Mammary epithelial cell (primary cell): Measurements from ENCODE around the gene NUP93.

Experiments used
- CTCF ChIP-seq, 2 donors: IDR thresholded peaks in 1 of 2; conservative IDR thresholded peaks in 1 of 2; 2 replicates each; pipeline ENCODE4 v1.5.1; 2011 to 2012; ENCODE audit warnings: inconsistent platforms in 2 of 2, low read length in 2 of 2, mild to moderate bottlenecking in 2 of 2, control low read depth in 1 of 2, low read depth in 1 of 2; ENCODE audit not compliant: insufficient read depth in 1 of 2; ENCODE audit errors: extremely low read depth in 1 of 2
- EZH2 ChIP-seq: IDR thresholded peaks from 2 replicates; pipeline ENCODE4 v1.6.1; 2012; ENCODE audit warnings: low read length, inconsistent platforms, borderline replicate concordance

GRCh38 chr16:56732832-56733231 lies 2.9 kb downstream of the NUP93 start:
- TF ChIP-seq CTCF (conservative IDR thresholded peaks at IDR 0.05 in 1 of 2, IDR thresholded peaks at IDR 0.05 in 1 of 2; ENCODE audit: extremely low read depth in 1 of 2, insufficient read depth in 1 of 2, low read depth in 1 of 2, low read length in 2 of 2) (no peak), EZH2 (no peak)
